ENCODE data around the gene TSSK2. TPM values are rescaled to one million over a fixed set of nuclear protein-coding genes. Genes with fewer than 3 reads are reported as not detected.

The TSSK2 gene
- total and polyA plus RNA-seq, 4 donors, result 0.08 to 0.25 (median 0.08) TPM; not detected in 1

- H3K4me3 ChIP-seq, result no peak overlapping the region
- ATAC-seq (ENCODE audit: insufficient read depth, low FRiP score), result no peak
- no peaks in the 10 kb centered on the region for H3K27me3 ChIP-seq (ENCODE audit: control insufficient read depth in 3 of 3, insufficient read depth in 3 of 3, low read length in 2 of 3)
- WGBS, 2 donors, result 77 to 83% methylated on average over 6 of the region's 6 CpGs
- peaks cover 0 to 16% (median 7%) of the 10 kb centered on the region in 4 donors for H3K36me3 ChIP-seq (ENCODE audit: control insufficient read depth in 4 of 4, insufficient read depth in 4 of 4, low read length in 4 of 4)
- no peak for TF ChIP-seq CTCF (IDR thresholded peaks at IDR 0.05; ENCODE audit: control extremely low read depth, extremely low read depth)
- no peak overlapping the region for H3K9ac ChIP-seq (ENCODE audit: insufficient read depth in 1 of 2, low read length in 2 of 2)
- H3K27ac ChIP-seq (ENCODE audit: low read depth in 1 of 2, low read length in 1 of 2), result no peak overlapping the region
- peaks cover 0 to 4% (median 0%) of the 10 kb centered on the region in 5 donors for H3K4me1 ChIP-seq (ENCODE audit: control insufficient read depth in 5 of 5, insufficient read depth in 5 of 5, low read length in 5 of 5)
- no peak for DNase-seq
- H3K9me3 ChIP-seq (ENCODE audit: control insufficient read depth in 4 of 4, insufficient read depth in 3 of 4, low read length in 3 of 4), result no peaks in the 10 kb centered on the region
Observed at GRCh38 chr22:19086417-19086816, 44.7 kb upstream of the TSSK2 start.

- Histone ChIP-seq H3K36me3 (ENCODE audit: control insufficient read depth in 4 of 4, insufficient read depth in 4 of 4, low read length in 4 of 4) (peaks cover 0 to 16% (median 7%) of the 10 kb centered on the region in 4 donors), H3K4me3 (no peak overlapping the region), H3K9ac (ENCODE audit: insufficient read depth in 1 of 2, low read length in 2 of 2) (no peak overlapping the region), H3K27me3 (ENCODE audit: control insufficient read depth in 3 of 3, insufficient read depth in 3 of 3, low read length in 2 of 3) (no peaks in the 10 kb centered on the region), H3K9me3 (ENCODE audit: control insufficient read depth in 4 of 4, insufficient read depth in 3 of 4, low read length in 3 of 4) (no peaks in the 10 kb centered on the region), H3K27ac (ENCODE audit: low read depth in 1 of 2, low read length in 1 of 2) (peak overlapping the region in 1 of 2 donors; percentile 20), H3K4me1 (ENCODE audit: control insufficient read depth in 5 of 5, insufficient read depth in 5 of 5, low read length in 5 of 5) (peaks cover 0 to 4% (median 0%) of the 10 kb centered on the region in 5 donors)
- WGBS, 2 donors, result 88% methylated on average over 3 of the region's 3 CpGs
- ATAC-seq (ENCODE audit: insufficient read depth, low FRiP score) (no peak), DNase-seq (no peak)
- TF ChIP-seq CTCF (IDR thresholded peaks at IDR 0.05; ENCODE audit: control extremely low read depth, extremely low read depth), result no peak
Observed at GRCh38 chr22:19086896-19087295, 44.2 kb upstream of the TSSK2 start.

GRCh38 chr22:19088866-19089595 lies 42.1 kb upstream of the TSSK2 start:
- ATAC-seq (ENCODE audit: insufficient read depth, low FRiP score), result no peak
- TF ChIP-seq CTCF (IDR thresholded peaks at IDR 0.05; ENCODE audit: control extremely low read depth, extremely low read depth), result no peak
- H3K4me3 ChIP-seq, result no peak overlapping the region
- no peak for DNase-seq
- peaks cover 0 to 17% (median 7%) of the 10 kb centered on the region in 4 donors for H3K36me3 ChIP-seq (ENCODE audit: control insufficient read depth in 4 of 4, insufficient read depth in 4 of 4, low read length in 4 of 4)
- H3K4me1 ChIP-seq (ENCODE audit: control insufficient read depth in 5 of 5, insufficient read depth in 5 of 5, low read length in 5 of 5), result peaks cover 0 to 4% (median 0%) of the 10 kb centered on the region in 5 donors
- no peaks in the 10 kb centered on the region for H3K9me3 ChIP-seq (ENCODE audit: control insufficient read depth in 4 of 4, insufficient read depth in 3 of 4, low read length in 3 of 4)
- WGBS, 2 donors, result 98 to 100% methylated on average over 14 of the region's 14 CpGs
- H3K27me3 ChIP-seq (ENCODE audit: control insufficient read depth in 3 of 3, insufficient read depth in 3 of 3, low read length in 2 of 3), result no peaks in the 10 kb centered on the region
- no peak overlapping the region for H3K27ac ChIP-seq (ENCODE audit: low read depth in 1 of 2, low read length in 1 of 2)
- no peak overlapping the region for H3K9ac ChIP-seq (ENCODE audit: insufficient read depth in 1 of 2, low read length in 2 of 2)

Measured in lung (tissue), 12 donors.